ENCODE measurements around the gene FBXO7. TPM values are rescaled to one million over a fixed set of nuclear protein-coding genes. Genes with fewer than 3 reads are reported as not detected.

FBXO7 gene
- total RNA-seq, 2 experiments from 2014 or later, result 80.1 to 83.1 TPM

- ChIA-PET POLR2A (no interaction called here), CTCF (no interaction called here)
Observed at GRCh38 chr22:32545801-32546200, 71.2 kb downstream of the FBXO7 start.

- ChIA-PET POLR2A (no interaction called here), CTCF (no interaction called here)
Observed at GRCh38 chr22:32546496-32546895, 71.9 kb downstream of the FBXO7 start.

- ChIA-PET CTCF (no interaction called here), POLR2A (no interaction called here)
Observed at GRCh38 chr22:32546935-32547334, 72.3 kb downstream of the FBXO7 start.

- POLR2A ChIA-PET, result no interaction called here
- CTCF ChIA-PET, result no interaction called here
Observed at GRCh38 chr22:32548039-32548438, 73.4 kb downstream of the FBXO7 start.

Other genes with a start within 250 kb of the FBXO7 start
- gene SLC5A4, start 219.5 kb upstream of the FBXO7 start, total RNA-seq, result not detected
- not detected for gene RFPL3, start 116.9 kb upstream of the FBXO7 start, total RNA-seq
- gene RTCB, start 62.6 kb upstream of the FBXO7 start, total RNA-seq, result 10 to 100 TPM; 97.4 to 99.0 TPM
- not detected for gene BPIFC, start 10.4 kb upstream of the FBXO7 start, total RNA-seq

All from activated CD8-positive, alpha-beta memory T cell treated with anti-CD3 and anti-CD28 coated beads for 36 hours (primary cell).